ENCODE measurements around the gene PHF10. TPM values are rescaled to one million over a fixed set of nuclear protein-coding genes. Genes with fewer than 3 reads are reported as not detected.

The PHF10 gene
- total RNA-seq, 4 donors from 2014 or later = 39.4 to 74.3 (median 60.0) TPM

DNA sequence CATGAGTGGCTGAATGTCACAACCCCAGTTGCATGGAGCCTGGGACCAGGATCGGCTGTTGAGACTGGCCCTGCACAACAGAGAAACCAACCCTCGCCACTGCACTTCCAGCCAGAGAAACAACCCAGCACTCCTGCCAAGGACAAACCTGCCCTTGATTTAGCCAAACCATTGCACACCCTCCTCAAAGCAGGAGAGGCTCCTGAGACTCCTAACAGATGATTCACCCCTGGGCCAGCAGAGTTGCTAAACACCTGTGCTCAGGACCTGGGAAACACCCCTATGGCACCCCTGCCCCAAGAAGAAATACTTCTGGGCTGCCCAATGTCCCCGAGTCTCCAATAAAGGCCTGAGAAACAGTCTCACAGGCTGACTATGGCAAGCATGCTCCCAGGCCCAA, 40.2 kb downstream of the PHF10 start:
- H3K4me1 ChIP-seq = no peaks in the 10 kb centered on the region
- H3K9me3 ChIP-seq = no peaks in the 10 kb centered on the region
- 82 to 97% methylated on average over 3 of the region's 3 CpGs for WGBS, 2 donors
- no peak overlapping the region for H3K27ac ChIP-seq
- no peaks in the 10 kb centered on the region for H3K27me3 ChIP-seq
- no peak overlapping the region for H3K4me3 ChIP-seq (replicated peaks in 1 of 3)
- DNase-seq = no peak
- intact Hi-C loops (cut with DNase I) = no loop called here
- no peak for TF ChIP-seq CTCF (IDR thresholded peaks at IDR 0.05)
- no peak for TF ChIP-seq POLR2A (IDR thresholded peaks at IDR 0.05)
- no peaks in the 10 kb centered on the region for H3K36me3 ChIP-seq

DNA sequence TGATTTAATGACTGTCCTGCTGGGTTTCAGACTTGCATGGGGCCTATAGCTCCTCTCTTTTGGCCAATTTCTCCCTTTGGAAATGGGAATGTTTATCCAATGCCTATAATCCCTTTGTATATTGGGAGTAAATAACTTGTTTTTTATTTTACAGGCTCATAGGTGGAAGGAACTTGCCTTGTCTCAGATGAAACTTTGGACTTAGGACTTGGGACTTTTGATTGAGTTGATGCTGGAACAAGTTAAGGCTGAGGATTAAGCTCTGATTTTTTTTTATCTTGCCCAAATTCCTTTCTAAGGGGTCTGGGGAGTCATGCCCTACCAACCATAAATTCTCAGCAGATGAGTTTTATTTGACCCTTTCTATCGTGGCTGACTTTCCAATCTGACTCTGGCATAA, 46.0 kb downstream of the PHF10 start:
- Histone ChIP-seq H3K27me3 (no peaks in the 10 kb centered on the region), H3K4me1 (no peaks in the 10 kb centered on the region), H3K9me3 (no peaks in the 10 kb centered on the region), H3K27ac (no peak overlapping the region), H3K4me3 (replicated peaks in 1 of 3) (no peak overlapping the region), H3K36me3 (no peaks in the 10 kb centered on the region)
- 83 to 90% methylated on average over 1 of the region's 1 CpG for WGBS, 2 donors
- TF ChIP-seq POLR2A (IDR thresholded peaks at IDR 0.05) (no peak), CTCF (IDR thresholded peaks at IDR 0.05) (no peak)
- DNase-seq = no peak
- intact Hi-C loops (cut with DNase I) = no loop called here

GRCh38 chr6:169677096-169677495, 47.2 kb downstream of the PHF10 start:
- no peak overlapping the region for H3K4me3 ChIP-seq (replicated peaks in 1 of 3)
- no peaks in the 10 kb centered on the region for H3K9me3 ChIP-seq
- H3K27ac ChIP-seq = no peak overlapping the region
- TF ChIP-seq POLR2A (IDR thresholded peaks at IDR 0.05) = no peak
- no peak for TF ChIP-seq CTCF (IDR thresholded peaks at IDR 0.05)
- DNase-seq = no peak
- intact Hi-C loops (cut with DNase I) = no loop called here
- WGBS, 2 donors = 93% methylated on average over 1 of the region's 1 CpG
- H3K4me1 ChIP-seq = no peaks in the 10 kb centered on the region
- no peaks in the 10 kb centered on the region for H3K36me3 ChIP-seq
- no peaks in the 10 kb centered on the region for H3K27me3 ChIP-seq

DNA sequence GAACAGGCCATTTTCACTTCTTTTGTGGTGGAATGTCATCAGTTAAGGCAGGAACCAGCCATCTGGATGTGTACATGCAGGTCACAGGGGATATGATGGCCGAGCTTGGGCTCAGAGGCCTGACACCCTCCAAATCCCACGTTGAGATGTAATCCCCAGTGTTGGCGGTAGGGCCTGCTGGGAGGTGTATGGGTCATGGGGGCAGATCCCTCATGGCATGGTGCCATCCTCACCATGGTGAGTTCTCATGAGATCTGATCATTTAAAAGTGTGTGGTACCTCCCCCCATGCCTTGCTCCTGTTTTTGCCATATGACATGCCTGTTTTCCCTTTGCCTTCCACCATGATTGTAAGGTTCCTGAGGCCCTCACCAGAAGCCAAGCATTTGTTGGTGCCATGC, 49.3 kb downstream of the PHF10 start:
- H3K4me1 ChIP-seq = no peaks in the 10 kb centered on the region
- WGBS, 2 donors = 91 to 96% methylated on average over 3 of the region's 3 CpGs
- H3K9me3 ChIP-seq = no peaks in the 10 kb centered on the region
- intact Hi-C loops (cut with DNase I) = no loop called here
- H3K27me3 ChIP-seq = no peaks in the 10 kb centered on the region
- no peak for TF ChIP-seq CTCF (IDR thresholded peaks at IDR 0.05)
- DNase-seq = no peak
- H3K36me3 ChIP-seq = peaks cover 0 to 2% of the 10 kb centered on the region in 2 donors
- H3K27ac ChIP-seq = no peak overlapping the region
- H3K4me3 ChIP-seq (replicated peaks in 1 of 3) = no peak overlapping the region

DNA sequence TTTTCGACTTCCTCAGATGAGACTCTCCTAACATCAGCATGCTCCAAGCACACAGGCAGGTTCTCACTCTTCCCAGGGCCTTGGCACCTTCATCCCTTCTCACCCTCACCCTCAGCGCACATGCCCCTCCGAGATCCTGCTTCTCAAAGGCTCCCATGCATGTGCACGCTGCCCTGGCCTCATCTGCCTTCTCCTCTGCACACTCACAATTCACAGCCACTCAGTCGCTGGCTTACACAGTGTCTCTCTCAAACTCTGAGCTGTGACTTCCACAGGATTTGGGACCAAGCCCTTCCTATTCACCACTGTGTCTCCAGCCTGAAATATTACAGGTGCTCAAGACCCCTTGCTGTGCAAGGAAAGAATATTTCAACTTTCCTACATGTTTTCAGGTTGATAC, 52.7 kb downstream of the PHF10 start:
- WGBS, 2 donors = 96 to 99% methylated on average over 5 of the region's 5 CpGs
- Histone ChIP-seq H3K36me3 (peaks cover 8% of the 10 kb centered on the region in 2 donors), H3K27me3 (no peaks in the 10 kb centered on the region), H3K4me3 (replicated peaks in 1 of 3) (no peak overlapping the region), H3K27ac (no peak overlapping the region), H3K9me3 (no peaks in the 10 kb centered on the region), H3K4me1 (no peaks in the 10 kb centered on the region)
- intact Hi-C loops (cut with DNase I) = no loop called here
- no peak for DNase-seq
- TF ChIP-seq POLR2A (IDR thresholded peaks at IDR 0.05) (no peak), CTCF (IDR thresholded peaks at IDR 0.05) (no peak)
